ENCODE results near the gene CFAP119.

The CFAP119 gene

GRCh38 chr16:30785126-30786106 is 23.6 kb upstream of the CFAP119 start:
- H3K4me3 ChIP-seq (ENCODE audit: low read depth, low read length), result no peak overlapping the region
- TF ChIP-seq CTCF (IDR thresholded peaks at IDR 0.05; ENCODE audit: borderline replicate concordance, insufficient read depth, low read depth, low read length), result no peak

GRCh38 chr16:30784215-30784614 is 22.4 kb upstream of the CFAP119 start:
- TF ChIP-seq CTCF (IDR thresholded peaks at IDR 0.05; ENCODE audit: borderline replicate concordance, insufficient read depth, low read depth, low read length), result no peak

DNA sequence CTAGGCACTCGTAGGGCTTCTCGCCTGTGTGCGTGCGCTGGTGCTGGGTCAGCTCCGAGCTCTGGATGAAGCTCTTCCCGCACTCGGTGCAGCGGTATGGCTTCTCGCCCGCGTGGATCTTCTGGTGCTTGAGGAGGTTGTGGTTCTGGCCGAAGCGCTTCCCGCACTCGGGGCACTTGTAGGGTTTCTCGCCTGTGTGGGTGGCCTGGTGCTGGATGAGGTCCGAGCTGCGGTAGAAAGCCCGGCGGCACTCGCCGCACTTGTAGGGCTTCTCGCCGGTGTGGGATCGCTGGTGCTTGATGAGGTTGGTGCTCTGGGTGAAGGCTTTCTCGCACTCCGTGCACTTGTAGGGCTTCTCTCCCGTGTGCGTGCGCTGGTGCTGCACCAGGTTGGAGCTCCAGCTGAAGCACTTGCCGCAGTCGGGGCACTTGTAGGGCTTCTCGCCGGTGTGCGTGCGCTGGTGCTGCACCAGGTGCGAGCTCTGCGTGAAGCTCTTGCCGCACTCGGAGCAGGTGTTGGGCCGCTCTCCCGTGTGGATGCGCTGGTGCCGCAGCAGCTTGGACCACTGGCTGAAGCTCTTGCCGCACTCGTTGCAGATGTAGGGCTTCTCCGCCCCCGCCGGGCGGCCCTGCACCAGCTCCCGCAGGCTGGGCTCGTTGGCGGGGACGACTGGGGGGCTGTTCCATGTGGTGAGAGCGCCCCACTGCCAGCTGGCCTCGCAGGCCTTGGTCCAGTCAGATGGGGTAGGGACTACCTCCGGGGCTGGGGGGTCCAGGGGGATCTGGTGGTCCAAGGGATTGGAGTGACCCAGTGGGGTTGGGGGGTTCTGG is 21.6 kb upstream of the CFAP119 start:
- no peak overlapping the region for H3K4me3 ChIP-seq (ENCODE audit: low read depth, low read length)
- TF ChIP-seq CTCF (IDR thresholded peaks at IDR 0.05; ENCODE audit: borderline replicate concordance, insufficient read depth, low read depth, low read length), result no peak

More at GRCh38 chr16:30784215-30784614, 22.4 kb upstream of the CFAP119 start:
- no peak overlapping the region for H3K4me3 ChIP-seq (ENCODE audit: low read depth, low read length)

GRCh38 chr16:30782486-30783279 is 20.8 kb upstream of the CFAP119 start:
- H3K4me3 ChIP-seq (ENCODE audit: low read depth, low read length), result no peak overlapping the region
- no peak for TF ChIP-seq CTCF (IDR thresholded peaks at IDR 0.05; ENCODE audit: borderline replicate concordance, insufficient read depth, low read depth, low read length)

- no peak for TF ChIP-seq CTCF (IDR thresholded peaks at IDR 0.05; ENCODE audit: borderline replicate concordance, insufficient read depth, low read depth, low read length)
These were observed 18.7 kb upstream of the CFAP119 start for GRCh38 chr16:30780549-30780948.

GRCh38 chr16:30780021-30780420 is 18.2 kb upstream of the CFAP119 start:
- no peak for TF ChIP-seq CTCF (IDR thresholded peaks at IDR 0.05; ENCODE audit: borderline replicate concordance, insufficient read depth, low read depth, low read length)
- H3K4me3 ChIP-seq (ENCODE audit: low read depth, low read length), result no peak overlapping the region

More at GRCh38 chr16:30780549-30780948, 18.7 kb upstream of the CFAP119 start:
- H3K4me3 ChIP-seq (ENCODE audit: low read depth, low read length), result no peak overlapping the region

All from GM12875 (cell line).